Fibroblast of skin of abdomen (primary cell): ENCODE measurements around the gene SOAT1. TPM values are rescaled to one million over a fixed set of nuclear protein-coding genes. Genes with fewer than 3 reads are reported as not detected.
"Not testable (repeated sequence)": the region's sequence is repeated elsewhere in the genome, so short reads cannot be mapped to it uniquely, and the experiment has no call there.

ENCODE experiments used
- DNase-seq: peaks from one replicate; pipeline ENCODE4 v3.0.0-alpha.2; 2013
- polyA plus RNA-seq, 2 experiments: library from polyadenylated mRNA; unstranded; fragments of 120-200 nt; gene quantifications; one replicate each; pipeline ENCODE4 v1.2.1, GENCODE V29; 2013; ENCODE audit not compliant: insufficient read length in 2 of 2

Gene SOAT1
- 29.0 TPM for polyA plus RNA-seq (2013, experiment 1 of 2; ENCODE audit: insufficient read length)
- polyA plus RNA-seq (2013, experiment 2 of 2; ENCODE audit: insufficient read length) = 26.8 TPM

DNA sequence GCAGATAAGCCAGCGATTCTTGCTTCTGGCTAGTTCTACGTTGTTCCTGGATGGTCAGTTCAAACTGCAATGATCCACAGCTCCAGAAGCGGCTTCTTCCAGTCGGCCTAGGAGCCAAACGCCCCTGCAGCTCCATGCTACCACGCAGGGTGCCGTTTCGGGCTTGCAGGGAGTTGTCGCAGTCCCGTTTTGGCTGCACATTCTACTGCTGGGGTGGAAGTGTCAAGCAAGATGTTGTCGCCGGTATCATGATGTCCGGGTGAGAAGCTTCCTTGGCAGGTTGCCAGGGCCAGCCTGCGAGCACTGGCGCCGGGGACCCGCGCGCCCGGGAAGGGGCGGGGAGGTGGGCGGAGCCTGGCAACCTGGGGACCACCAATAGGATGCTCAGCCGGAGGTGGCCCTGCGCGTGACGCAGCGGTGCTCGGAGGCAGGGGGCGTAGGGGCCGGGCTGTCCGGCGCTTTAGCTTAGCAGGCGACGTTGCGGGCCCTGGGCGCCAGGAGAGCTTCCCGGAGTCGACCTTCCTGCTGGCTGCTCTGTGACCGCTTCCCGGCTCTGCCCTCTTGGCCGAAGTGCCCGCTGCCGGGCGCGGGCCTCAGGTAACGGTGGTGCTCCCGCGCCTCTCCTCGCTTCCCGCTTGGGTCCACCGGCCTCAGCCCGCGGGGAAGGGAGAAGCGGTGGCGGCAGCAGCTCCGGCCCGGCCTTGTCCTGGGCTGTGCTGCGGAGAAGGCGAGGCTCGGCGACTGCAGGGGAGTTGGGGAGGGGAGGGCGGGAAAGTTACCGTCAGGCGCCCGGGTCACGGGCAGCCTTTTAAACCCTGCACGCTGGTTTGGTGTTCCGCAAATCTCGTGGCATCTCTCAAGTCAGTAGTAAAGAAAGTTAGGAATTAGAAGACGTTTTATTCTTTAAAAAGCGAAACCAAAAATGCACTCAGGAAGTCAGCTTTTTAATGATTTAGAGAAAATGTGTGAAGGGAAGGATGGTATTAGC lies at the start of gene SOAT1:
SOAT1 (plus strand) TSS at position 458 of the 988 bp plus-strand sequence. CDS start 8,888 bp downstream, outside the sequence.
- DNase-seq = peak; percentile 90

DNA sequence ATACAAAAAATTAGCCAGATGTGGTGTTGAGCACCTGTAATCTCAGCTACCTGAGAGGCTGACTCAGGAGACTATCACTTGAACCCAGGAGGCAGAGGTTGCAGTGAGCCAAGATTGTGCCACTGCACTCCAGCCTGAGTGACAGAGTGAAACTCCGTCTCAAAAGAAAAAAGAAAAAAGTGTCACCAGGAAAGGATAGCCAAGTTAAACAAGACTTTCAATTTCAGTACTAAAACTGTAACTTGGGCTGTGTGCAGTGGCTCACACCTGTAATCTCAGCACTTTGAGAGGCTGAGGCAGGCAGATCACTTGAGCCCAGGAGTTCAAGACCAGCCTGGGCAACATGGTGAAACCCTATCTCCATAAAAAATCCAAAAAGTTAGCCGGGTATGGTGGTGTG lies 48.2 kb upstream of the SOAT1 start:
- not testable (repeated sequence) for DNase-seq

DNA sequence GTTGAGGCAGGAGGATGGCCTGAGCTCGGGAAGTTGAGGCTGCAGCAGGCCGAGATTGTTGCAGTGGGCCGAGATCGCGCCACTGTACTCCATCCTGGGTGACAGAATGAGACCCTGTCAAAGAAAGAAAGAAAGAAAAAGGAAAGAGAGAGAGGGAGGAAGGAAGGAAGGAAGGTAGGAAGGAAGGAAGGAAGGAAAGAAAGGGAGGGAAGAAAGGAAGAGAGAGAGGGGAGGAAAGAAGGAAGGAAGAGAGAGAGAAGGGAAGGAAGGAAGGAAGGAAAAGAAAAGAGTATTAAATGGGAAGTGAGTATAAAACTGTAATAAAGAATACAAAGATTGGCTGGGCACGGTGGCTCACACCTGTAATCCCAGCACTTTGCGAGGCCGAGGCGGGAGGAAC lies 45.7 kb upstream of the SOAT1 start:
- no peak for DNase-seq

DNA sequence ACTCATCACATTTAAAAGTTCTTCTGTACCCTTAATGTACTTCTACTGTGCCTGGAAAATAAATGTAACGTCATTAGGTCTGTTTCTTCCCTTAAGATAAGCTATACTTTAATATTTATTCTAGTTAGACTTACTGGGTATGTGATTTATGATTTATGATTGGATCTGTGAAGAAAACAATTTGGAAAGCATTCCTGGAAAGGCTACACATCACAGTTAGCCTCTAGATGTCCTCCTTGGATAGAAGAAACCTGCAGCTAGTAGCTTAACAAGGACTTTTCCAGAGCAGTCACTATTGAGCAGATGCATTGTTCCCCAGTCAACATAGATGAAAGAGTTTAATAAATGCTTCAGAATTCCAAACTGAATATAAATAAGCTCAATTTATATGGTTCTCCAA lies 41.9 kb upstream of the SOAT1 start:
- DNase-seq = peak; percentile 47

DNA sequence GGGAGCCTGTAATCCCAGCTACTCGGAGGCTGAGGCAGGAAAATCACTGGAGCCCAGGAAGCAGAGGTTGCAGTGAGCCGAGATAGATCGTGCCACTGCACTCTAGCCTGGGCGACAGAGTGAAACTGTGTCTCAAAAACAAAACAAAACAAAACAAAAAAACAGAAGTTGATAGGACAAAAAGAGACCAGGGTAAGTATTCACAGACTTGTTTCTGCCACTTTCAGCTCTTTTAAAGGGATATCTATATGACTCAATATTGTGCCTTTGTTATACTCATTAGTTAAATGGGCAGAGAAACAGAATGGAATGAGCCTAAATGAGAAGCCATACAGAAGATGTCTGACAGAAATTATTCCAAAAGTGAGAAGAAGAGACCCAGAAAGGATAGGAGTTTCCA lies 41.0 kb upstream of the SOAT1 start:
- DNase-seq = no peak

DNA sequence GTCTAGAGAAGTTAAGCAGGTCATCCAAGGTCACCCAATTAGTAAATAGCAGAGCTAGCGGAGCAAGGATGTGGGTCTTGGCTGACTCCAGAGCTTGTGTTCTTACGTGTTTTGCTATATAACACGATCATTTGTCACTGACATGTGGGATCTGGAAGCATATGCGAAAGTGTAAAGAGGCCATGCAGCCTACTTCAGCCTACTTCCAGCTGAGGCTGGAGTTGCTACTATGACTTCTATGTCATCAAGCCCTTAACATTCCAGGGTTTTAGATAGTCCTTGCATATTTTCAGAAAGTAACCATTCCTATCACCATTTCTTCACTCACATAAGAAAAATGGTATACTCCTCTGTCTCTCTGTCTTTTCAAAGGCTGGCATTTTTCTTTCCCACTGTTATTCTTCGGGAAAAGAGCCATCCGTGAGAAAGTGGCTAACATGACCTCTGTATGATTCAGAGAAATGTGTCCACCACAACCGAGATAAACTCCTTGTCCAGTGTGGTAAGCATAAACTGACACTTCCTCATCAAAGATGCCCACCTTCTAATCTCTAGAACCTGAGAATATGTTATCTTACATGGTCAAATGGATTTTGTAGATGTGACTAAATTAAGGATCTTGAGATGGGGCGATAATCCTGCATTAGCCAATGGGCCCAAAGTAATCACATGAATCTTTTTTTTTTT lies 40.2 kb upstream of the SOAT1 start:
- DNase-seq = peak; percentile 42

DNA sequence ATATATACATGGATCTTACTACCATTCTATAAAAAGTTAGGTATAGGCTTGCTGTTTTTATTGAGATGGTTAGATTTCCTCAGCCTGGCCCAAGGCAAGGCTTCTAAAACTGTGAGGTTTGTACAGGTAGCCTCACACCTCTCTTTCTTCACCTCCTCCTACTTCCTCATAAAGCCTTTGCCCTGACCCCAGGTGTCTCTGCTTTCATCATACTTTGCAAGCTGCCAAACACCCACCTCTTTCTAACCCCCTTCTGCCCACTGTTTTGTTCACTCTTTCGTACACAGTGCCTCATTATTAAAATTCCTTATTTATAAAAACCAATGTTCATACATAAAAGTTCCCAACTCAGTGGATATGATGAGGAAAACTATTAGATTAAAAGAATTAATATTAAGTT lies 31.4 kb upstream of the SOAT1 start:
- no peak for DNase-seq

DNA sequence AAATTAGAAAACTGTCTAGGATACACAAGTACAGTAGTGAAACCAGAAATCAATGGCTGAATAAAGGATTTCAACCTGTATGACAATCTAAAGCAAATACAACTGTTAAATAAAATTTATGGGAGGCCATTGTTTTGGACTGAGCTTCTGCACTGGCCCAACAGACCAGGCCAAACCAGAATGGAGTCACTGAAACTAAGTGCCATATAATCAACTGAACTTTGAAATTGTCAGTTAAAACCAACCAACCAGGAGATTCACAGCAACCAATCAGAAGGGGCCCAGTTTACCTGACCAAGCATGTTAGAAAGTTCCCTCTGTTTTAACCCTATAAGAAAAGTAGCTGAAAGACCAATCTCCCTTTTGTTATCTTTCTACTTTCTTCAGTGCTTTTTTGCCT lies 30.5 kb upstream of the SOAT1 start:
- no peak for DNase-seq

DNA sequence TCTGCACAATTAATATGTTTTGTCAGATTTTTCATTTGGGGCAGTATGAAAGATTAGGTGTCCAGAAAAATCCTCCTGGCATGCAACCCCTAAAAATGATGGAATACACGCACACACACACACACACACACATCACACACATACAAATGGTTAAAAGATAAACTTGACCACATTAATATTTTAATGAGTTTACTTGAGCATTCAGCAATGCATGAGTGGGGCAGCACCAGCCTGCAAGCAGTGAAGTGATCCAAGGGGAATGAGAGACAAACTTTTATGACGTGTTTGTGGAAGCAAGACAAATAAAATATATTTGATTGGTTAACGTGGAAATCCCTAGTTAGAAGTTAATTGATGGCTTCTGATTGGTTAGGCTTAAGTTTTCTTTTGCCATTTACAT lies 29.1 kb upstream of the SOAT1 start:
- no peak for DNase-seq

DNA sequence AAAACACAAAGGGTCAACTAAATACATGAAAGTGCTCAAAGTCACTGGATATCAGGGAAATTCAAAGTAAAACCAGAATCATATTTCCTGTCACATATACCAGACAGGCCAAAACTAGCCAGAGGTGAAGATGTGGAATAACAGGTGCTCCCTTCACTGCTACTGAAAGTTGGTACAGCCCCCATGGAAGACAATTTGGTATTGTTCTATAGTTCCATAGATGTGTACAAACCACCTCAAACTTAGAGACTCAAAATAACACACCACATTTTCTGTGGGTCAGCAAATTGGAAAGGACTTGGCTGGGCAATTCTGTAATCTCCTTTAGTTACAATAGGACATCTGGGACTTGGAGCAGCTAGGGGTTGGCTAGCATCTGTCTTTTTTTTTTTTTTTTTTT lies 24.5 kb upstream of the SOAT1 start:
- no peak for DNase-seq

DNA sequence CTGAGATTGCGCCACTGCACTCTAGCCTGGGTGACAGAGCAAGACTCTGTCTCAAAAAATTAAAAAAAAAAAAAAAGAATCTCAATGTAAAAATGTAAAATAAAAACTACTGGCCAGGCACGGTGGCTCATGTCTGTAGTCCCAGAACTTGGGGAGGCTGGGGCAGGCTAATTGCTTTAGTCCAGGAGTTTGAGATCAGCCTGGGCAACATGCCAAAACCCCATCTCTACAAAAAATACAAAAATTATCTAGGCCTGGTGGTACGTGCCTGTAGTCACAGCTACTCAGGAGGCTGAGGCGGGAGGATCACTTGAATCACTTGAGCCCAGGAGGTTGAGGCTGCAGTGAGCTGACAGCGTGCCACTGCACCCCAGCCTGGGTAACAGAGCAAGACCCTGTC lies 19.2 kb upstream of the SOAT1 start:
- not testable (repeated sequence) for DNase-seq

DNA sequence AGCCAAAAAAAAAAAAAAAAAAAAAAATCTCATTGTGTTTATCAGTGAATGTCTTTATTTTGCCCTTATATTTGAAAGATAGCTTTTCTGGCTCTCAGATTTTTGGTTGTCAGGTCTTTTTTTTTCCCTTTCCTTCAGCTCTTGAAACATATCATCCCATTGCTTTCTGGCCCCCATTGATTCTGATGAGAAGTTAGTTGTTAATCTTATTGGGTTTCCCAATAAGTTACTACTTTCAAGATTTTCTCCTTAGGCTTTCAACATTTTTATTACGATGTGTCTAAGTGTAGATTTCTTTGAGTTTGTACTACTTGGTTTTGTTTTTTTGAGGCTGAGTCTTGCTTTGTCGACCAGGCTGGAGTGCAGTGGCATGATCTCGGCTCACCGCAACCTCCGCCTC lies 14.7 kb upstream of the SOAT1 start:
- no peak for DNase-seq

DNA sequence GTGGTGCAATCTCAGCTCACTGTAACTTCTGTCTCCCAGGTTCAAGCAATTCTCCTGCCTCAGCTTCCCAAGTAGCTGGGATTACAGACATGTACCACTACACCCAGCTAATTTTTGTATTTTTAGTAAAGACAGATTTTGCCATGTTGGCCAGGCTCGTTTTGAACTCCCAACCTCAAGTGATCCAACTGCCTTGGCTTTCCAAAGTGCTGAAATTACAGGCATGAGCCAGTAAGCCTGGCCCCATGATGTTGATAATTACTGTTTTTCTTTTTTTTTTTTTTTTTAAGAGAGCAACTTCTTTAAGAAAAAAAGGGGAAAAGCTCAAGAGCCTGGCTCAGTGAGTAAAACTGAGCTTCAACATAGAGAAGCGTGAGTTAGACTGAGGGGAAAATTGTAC lies 9.6 kb upstream of the SOAT1 start:
- DNase-seq = no peak

DNA sequence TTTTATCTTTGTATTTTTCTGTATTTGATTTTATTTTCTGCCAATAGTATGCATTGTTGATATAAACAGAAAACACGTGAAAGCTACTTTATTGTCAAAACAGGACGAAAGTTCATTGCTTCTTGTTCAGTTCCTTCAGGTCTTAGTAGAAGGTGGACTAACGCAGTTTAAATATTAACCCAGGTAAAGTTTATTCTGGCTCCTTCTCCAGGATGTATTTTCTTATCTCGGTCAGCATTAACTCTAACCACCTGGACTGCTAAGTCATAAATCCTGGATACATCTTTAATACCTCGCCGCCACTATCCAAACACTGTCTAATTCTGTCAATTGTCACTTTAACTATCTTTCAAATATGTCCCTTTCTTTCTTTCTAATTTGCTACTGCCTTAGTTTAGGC lies 5.7 kb upstream of the SOAT1 start:
- no peak for DNase-seq

DNA sequence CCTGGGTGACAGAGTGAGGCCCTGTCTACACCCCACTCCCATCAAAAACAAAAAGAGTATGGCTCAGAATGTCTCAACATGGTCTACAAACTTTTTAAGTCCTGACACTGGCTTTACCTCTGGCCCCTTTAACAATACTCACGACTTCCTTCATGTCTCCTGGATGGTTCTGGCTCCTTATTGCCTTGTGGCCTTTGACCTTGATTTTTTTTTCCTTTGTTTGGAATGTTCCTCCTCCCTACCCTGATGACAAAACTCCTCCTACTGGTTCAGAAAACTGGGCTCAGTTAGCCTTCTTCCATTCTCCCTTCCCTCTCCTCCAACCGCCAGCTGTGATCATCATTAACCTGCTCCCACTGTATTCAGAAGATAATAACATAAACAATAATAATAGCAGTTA lies 4.6 kb upstream of the SOAT1 start:
- DNase-seq = no peak

DNA sequence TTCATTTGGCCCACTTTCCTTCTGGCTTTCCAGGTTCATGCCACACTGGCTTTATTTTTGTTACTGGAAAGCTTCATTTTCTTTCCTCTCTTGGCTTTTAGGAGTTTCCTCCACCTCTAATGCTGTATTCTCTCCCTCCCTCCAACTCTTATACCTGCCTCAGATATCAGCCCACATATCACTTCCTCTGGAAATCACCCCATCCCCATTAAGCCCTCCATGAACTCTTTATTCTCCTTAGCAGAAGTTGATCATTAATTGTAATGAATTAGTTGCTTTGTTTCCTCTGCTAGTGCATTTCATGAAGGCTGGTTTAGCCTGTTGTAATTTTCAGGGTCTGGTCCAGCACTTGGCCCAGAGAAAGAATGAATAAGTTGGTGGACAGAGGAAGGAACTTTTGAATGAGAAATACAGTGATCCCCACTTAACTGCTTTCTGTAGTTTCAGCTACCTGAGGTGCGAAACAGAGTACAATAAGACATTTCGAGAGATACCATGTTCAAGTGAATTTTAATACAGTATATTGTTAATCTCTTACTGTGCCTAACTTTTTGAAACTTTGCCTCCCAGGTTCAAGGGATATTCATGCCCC lies 1.7 kb downstream of the SOAT1 start:
- no peak for DNase-seq

DNA sequence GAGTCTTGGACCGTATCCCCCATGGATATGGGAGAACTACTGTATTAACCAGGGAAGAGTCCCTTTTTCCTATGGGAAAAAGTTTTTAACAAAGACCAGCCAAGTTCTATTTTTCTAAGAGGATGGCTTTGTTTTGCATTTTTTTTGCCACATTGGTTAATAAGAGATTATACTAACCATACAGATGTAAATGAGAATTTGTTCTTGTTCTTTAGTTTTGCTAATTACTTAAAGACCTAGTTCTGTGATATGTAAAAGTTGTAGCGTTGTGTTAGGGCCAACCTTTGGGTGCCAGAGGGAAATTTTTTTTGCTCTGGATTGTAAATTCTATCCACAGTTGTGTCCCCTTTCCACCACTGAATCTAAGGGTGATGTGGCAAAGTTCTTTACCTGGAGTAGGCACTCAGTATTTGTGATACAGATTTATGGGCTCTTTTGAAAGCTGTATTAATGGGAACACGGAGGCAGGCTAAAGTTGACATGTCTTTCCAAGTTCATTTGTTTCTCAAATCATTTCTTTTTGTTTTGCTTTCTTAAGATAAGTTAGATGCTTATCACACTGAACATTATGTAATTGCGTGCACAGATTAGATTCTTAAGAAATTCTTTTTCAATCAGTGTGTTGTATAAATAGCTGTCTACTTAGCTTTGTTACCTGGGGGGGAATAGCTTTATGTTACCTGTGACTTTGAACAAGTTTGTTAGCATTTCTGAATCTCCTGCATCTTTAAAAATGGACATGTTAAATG lies 2.9 kb downstream of the SOAT1 start:
- no peak for DNase-seq

DNA sequence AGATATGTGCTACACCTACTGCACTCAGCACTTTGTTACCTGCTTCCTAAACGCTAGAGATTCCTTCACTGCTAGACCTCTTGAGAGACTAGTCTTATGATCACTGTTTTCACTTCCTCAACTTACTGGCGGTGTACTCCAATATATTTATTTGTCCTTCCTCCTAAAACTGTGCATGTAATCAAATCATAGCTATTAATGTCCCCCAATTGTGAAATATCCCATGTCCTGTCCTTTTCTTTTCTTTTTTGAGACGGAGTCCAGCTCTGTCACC lies 3.4 kb downstream of the SOAT1 start:
- no peak for DNase-seq

DNA sequence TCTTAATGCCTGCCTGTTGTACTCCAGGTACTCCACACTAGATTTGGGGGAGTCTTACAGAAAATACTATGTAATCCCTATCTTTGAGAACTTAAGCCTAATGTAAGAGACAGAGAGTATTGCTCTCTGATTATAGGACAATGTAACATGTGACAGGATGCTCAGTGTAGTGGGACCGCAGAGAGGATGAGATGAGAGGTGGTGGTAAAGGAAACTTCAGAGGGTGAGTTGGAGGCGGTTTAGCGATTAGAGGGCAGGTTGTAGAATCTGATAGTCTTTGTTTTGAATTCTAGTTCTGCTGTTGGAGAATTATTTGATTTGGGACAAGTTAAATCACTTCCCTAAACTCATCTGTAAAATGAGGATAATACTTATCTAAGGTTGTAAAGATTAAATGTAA lies 5.4 kb downstream of the SOAT1 start:
- no peak for DNase-seq

DNA sequence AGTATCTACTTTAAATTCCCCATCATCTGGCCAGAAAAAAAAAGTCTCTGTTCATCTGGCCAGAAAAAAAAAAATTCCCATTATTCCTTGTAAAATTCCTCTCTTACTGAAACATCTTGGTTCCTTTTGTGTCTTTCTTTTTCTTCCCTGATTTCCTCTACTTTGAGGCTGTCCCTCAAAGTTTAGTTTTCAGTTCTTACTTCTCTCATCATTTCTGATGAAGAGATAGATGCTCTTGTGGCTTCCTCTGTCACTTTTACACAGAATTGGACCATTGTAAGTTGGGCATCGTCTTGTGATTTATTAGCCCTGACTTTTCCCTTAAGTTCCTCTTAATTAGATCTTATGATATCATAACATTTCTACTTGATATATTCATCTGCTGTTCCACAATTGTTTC lies 6.5 kb downstream of the SOAT1 start:
- no peak for DNase-seq

DNA sequence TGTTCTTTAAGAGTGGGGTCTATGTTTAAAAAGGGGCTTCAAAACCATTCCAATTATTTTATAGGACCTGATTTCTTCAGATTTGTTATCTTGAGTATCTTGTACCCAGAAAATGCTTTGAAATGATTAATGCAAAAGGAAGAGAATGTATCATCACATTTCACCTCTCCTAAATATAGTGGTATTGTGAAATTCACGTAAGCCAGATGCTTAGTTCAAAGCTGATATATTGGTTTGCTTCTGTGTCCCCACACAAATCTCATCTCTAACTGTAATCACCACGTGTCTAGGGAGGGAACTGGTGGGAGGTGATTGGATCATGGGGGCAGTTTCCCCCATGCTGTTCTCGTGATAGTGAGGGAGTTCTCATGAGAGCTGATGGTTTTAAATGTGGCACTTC lies 8.5 kb downstream of the SOAT1 start:
- DNase-seq = no peak

DNA sequence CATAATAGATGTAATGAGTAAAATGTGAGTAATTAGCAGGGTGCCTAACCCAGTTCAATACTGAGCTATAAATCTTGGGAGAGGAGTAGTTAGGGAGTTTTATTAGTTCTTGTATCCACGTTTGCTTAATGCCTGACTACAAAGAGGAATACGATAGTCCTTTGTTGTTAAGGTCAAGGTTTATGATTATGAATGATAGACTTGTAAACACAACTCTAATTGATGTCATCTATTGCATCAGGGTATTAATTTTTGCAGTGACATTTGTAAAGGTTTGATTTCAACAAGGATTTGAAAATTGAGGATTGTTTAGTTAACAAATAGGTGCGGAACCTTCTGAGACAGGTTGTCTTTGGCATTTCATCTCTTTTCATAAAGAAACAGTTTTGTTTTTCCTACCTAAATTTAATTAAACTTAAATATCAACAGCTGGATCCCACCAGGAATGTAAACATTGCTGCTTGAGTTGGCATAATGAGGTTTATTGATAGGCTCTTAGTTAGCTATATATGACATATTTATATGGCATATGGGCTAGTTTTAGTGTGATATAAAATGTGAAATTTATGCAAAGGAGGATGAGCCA lies 9.7 kb downstream of the SOAT1 start:
- DNase-seq = no peak

DNA sequence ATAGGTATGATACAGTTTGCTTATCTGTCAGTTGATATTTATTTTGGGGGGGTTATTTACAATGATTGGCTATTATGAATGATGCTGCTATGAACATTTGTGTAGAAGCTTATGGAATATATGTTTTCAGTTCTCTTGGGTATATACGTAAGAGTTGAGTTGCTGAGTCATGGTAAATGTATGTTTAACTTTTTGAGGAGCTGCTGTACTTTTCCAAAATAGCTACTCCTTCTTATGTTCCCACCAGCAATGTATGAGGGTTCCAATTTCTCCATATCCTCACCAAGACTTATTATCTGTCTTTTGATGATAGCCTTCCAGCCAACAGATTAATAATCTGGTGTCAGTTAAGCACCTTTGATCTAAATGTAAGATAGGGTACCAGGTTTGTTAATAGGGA lies 11.9 kb downstream of the SOAT1 start:
- DNase-seq = no peak
